ENCODE measurements around the gene HBZ. TPM values are rescaled to one million over a fixed set of nuclear protein-coding genes. Genes with fewer than 3 reads are reported as not detected.

Gene HBZ
- total and polyA plus RNA-seq, 2 of the 13 experiments (the other 11 are each of a cell fraction or from before 2014, with no cell fraction given), result 0.21 TPM; not detected in 1

DNA sequence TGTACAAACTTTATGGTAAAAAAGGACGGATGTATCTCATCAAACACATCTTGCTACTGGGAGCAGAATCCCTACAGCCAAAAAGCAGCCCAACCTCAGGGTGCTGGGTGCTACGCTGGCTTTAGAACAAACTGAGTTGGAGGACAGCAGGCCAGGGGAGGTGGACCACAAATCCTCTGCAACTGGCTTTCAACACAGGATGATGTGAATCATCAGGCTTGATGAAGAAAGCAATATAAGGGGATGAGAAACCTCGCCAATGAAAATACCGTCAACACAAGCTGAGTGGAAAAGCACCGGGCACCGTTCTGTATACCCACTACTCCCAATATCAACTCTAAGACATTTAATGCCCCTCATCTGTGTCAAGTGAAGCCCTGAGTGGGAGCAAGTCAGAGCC lies 42.1 kb downstream of the HBZ start:
- BruUV-seq (replicated peaks), result no TSS peak
- no peaks in the 10 kb centered on the region for H3K27me3 ChIP-seq (ENCODE audit: control insufficient read depth in 1 of 2, insufficient read depth in 2 of 2, low read length in 2 of 2)
- ATAC-seq (no peak), FAIRE-seq (no peak), DNase-seq (ENCODE audit: low spot score) (no peak)
- intact Hi-C loops (cut with micrococcal nuclease; ENCODE audit: unreplicated experiment), result no loop called here
- H3K9me3 ChIP-seq (ENCODE audit: low read length), result no peaks in the 10 kb centered on the region
- WGBS (ENCODE audit: low lambda C conversion rate), result 100% methylated on average over 6 of the region's 6 CpGs
- no peaks in the 10 kb centered on the region for H4K20me1 ChIP-seq (ENCODE audit: insufficient read depth, low read length)
- H3K79me2 ChIP-seq (ENCODE audit: insufficient read depth, low read length), result no peaks in the 10 kb centered on the region
- ChIA-PET POLR2A (no interaction called here), CTCF (ENCODE audit: low intra/inter-chr PET ratio, low total read pairs) (no interaction called here)
- H2AFZ ChIP-seq (ENCODE audit: low read length), result no peak overlapping the region
- H3K4me2 ChIP-seq (ENCODE audit: low read depth, low read length), result no peak overlapping the region
- H3K4me3 ChIP-seq (replicated peaks in 1 of 3; ENCODE audit: insufficient read depth in 1 of 3, low read depth in 2 of 3, low read length in 3 of 3), result no peak overlapping the region
- no peak overlapping the region for H3K9ac ChIP-seq (ENCODE audit: insufficient read depth, low read depth, low read length)
- H3K36me3 ChIP-seq (replicated peaks in 1 of 2; ENCODE audit: control insufficient read depth in 1 of 2, insufficient read depth in 2 of 2, low read length in 2 of 2), result peaks cover 42 to 85% of the 10 kb centered on the region in 2 experiments
- H3K27ac ChIP-seq (ENCODE audit: extremely low read length, insufficient read depth, low read length), result no peak overlapping the region
- in situ Hi-C loops (cut with HindIII; ENCODE audit: extremely low pct_ligation_motif_present, low pct_unique_long_range_greater_than_20kb), result no loop called here
- no peaks in the 10 kb centered on the region for H3K4me1 ChIP-seq (ENCODE audit: insufficient read depth, low read length)
- TF ChIP-seq SCMH1 (CRISPR knock-in tag; IDR thresholded peaks at IDR 0.05; ENCODE audit: borderline replicate concordance) (no peak), SP5 (CRISPR knock-in tag; IDR thresholded peaks at IDR 0.05; ENCODE audit: borderline replicate concordance, low read depth) (no peak), ZFY (CRISPR knock-in tag; IDR thresholded peaks at IDR 0.05) (no peak), RXRA (CRISPR knock-in tag; IDR thresholded peaks at IDR 0.05) (no peak), ZNF12 (CRISPR knock-in tag; IDR thresholded peaks at IDR 0.05) (no peak), RXRB (CRISPR knock-in tag; IDR thresholded peaks at IDR 0.05; ENCODE audit: borderline replicate concordance) (no peak), ZFP62 (CRISPR knock-in tag; IDR thresholded peaks at IDR 0.05) (no peak), CAMTA2 (CRISPR knock-in tag; IDR thresholded peaks at IDR 0.05; ENCODE audit: borderline replicate concordance) (no peak), ZNF567 (CRISPR knock-in tag; IDR thresholded peaks at IDR 0.05; ENCODE audit: borderline replicate concordance) (no peak), ZNF253 (CRISPR knock-in tag; IDR thresholded peaks at IDR 0.05; ENCODE audit: borderline replicate concordance) (no peak), MED13 (CRISPR knock-in tag; IDR thresholded peaks at IDR 0.05) (no peak)
- TF ChIP-seq, protein P1, sequence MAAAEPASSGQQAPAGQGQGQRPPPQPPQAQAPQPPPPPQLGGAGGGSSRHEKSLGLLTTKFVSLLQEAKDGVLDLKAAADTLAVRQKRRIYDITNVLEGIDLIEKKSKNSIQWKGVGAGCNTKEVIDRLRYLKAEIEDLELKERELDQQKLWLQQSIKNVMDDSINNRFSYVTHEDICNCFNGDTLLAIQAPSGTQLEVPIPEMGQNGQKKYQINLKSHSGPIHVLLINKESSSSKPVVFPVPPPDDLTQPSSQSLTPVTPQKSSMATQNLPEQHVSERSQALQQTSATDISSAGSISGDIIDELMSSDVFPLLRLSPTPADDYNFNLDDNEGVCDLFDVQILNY (CRISPR knock-in tag; conservative IDR thresholded peaks at IDR 0.05), result no peak
- TF ChIP-seq, protein P2, sequence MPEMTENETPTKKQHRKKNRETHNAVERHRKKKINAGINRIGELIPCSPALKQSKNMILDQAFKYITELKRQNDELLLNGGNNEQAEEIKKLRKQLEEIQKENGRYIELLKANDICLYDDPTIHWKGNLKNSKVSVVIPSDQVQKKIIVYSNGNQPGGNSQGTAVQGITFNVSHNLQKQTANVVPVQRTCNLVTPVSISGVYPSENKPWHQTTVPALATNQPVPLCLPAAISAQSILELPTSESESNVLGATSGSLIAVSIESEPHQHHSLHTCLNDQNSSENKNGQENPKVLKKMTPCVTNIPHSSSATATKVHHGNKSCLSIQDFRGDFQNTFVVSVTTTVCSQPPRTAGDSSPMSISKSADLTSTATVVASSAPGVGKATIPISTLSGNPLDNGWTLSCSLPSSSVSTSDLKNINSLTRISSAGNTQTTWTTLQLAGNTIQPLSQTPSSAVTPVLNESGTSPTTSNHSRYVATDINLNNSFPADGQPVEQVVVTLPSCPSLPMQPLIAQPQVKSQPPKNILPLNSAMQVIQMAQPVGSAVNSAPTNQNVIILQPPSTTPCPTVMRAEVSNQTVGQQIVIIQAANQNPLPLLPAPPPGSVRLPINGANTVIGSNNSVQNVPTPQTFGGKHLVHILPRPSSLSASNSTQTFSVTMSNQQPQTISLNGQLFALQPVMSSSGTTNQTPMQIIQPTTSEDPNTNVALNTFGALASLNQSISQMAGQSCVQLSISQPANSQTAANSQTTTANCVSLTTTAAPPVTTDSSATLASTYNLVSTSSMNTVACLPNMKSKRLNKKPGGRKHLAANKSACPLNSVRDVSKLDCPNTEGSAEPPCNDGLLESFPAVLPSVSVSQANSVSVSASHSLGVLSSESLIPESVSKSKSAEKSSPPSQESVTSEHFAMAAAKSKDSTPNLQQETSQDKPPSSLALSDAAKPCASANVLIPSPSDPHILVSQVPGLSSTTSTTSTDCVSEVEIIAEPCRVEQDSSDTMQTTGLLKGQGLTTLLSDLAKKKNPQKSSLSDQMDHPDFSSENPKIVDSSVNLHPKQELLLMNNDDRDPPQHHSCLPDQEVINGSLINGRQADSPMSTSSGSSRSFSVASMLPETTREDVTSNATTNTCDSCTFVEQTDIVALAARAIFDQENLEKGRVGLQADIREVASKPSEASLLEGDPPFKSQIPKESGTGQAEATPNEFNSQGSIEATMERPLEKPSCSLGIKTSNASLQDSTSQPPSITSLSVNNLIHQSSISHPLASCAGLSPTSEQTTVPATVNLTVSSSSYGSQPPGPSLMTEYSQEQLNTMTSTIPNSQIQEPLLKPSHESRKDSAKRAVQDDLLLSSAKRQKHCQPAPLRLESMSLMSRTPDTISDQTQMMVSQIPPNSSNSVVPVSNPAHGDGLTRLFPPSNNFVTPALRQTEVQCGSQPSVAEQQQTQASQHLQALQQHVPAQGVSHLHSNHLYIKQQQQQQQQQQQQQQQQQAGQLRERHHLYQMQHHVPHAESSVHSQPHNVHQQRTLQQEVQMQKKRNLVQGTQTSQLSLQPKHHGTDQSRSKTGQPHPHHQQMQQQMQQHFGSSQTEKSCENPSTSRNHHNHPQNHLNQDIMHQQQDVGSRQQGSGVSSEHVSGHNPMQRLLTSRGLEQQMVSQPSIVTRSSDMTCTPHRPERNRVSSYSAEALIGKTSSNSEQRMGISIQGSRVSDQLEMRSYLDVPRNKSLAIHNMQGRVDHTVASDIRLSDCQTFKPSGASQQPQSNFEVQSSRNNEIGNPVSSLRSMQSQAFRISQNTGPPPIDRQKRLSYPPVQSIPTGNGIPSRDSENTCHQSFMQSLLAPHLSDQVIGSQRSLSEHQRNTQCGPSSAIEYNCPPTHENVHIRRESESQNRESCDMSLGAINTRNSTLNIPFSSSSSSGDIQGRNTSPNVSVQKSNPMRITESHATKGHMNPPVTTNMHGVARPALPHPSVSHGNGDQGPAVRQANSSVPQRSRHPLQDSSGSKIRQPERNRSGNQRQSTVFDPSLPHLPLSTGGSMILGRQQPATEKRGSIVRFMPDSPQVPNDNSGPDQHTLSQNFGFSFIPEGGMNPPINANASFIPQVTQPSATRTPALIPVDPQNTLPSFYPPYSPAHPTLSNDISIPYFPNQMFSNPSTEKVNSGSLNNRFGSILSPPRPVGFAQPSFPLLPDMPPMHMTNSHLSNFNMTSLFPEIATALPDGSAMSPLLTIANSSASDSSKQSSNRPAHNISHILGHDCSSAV (CRISPR knock-in tag; IDR thresholded peaks at IDR 0.05; ENCODE audit: borderline replicate concordance), result no peak
